IMR-90 (cell line): ENCODE data around the gene LGALS1. TPM values are rescaled to one million over a fixed set of nuclear protein-coding genes. Genes with fewer than 3 reads are reported as not detected.

Experiments
- ATAC-seq: fragments of 200-7000 bp; cut with Tn5 transposase; 2 replicates; pipeline ENCODE4 v1.9.1; 2020; ENCODE audit warnings: low read depth, mild to moderate bottlenecking, moderate library complexity
- BruUV-seq: library from RNA; stranded (reverse); fragments of 400-500 nt; replicated peaks from 2 replicates; lab custom pipeline; 2021; lab: Mats Ljungman, UMichigan
- CTCF ChIA-PET: fragments of 300-600 bp; formaldehyde crosslinking; extraction: SDS; loops from one replicate; lab custom pipeline; 2021; ENCODE audit warnings: antibody characterized with exemption; lab: Yijun Ruan, JAX
- POLR2A ChIA-PET: fragments of 300-600 bp; sonication (Branson Sonifier 250); formaldehyde crosslinking; loops from one replicate; lab custom pipeline; 2022; ENCODE audit warnings: antibody characterized with exemption; ENCODE audit not compliant: unreplicated experiment; lab: Charles Lee
- DNase-seq: peaks from one replicate; pipeline ENCODE4 v3.0.0; 2013
- H2AFZ ChIP-seq: replicated peaks from 2 replicates; pipeline ENCODE3; 2013; ENCODE audit warnings: low read length, mild to moderate bottlenecking; ENCODE audit not compliant: poor library complexity
- H2AK5ac ChIP-seq: 2 replicates; pipeline ENCODE4 v1.6.1; 2013; ENCODE audit warnings: low read depth, low read length, inconsistent platforms
- H2AK9ac ChIP-seq: replicated peaks from 2 replicates; pipeline ENCODE3; 2013; ENCODE audit warnings: mild to moderate bottlenecking, low read depth, low read length, moderate library complexity; ENCODE audit not compliant: poor library complexity
- H2BK120ac ChIP-seq: 2 replicates; pipeline ENCODE4 v1.6.1; 2013; ENCODE audit warnings: low read depth, low read length, inconsistent platforms
- H2BK15ac ChIP-seq: 3 replicates; pipeline ENCODE4 v1.6.1; 2013; ENCODE audit warnings: low read depth, low read length, inconsistent platforms
- H2BK20ac ChIP-seq: 2 replicates; pipeline ENCODE4 v1.6.1; 2013; ENCODE audit warnings: low read depth, mild to moderate bottlenecking, inconsistent platforms, low read length, moderate library complexity
- H2BK5ac ChIP-seq: 2 replicates; pipeline ENCODE4 v1.6.1; 2013; ENCODE audit warnings: mild to moderate bottlenecking, low read depth, low read length, inconsistent platforms; ENCODE audit not compliant: poor library complexity, severe bottlenecking
- H3K14ac ChIP-seq: replicated peaks from 2 replicates; pipeline ENCODE4 v1.6.1; 2013; ENCODE audit warnings: low read depth, low read length, inconsistent platforms
- H3K18ac ChIP-seq: 2 replicates; pipeline ENCODE4 v1.6.1; 2013; ENCODE audit warnings: low read depth, low read length, control low read depth
- H3K23ac ChIP-seq: 2 replicates; pipeline ENCODE4 v1.6.1; 2013; ENCODE audit warnings: low read depth, low read length, inconsistent platforms
- H3K27ac ChIP-seq: 2 replicates; pipeline ENCODE4 v1.5.1; 2013; ENCODE audit warnings: mild to moderate bottlenecking, control low read depth, low read length; ENCODE audit not compliant: insufficient read depth
- H3K27me3 ChIP-seq: 2 replicates; pipeline ENCODE4 v1.6.1; 2013; ENCODE audit warnings: low read length; ENCODE audit not compliant: control insufficient read depth, insufficient read depth
- H3K36me3 ChIP-seq: 2 replicates; pipeline ENCODE4 v1.6.1; 2013; ENCODE audit warnings: low read length, mixed read lengths; ENCODE audit not compliant: control insufficient read depth, insufficient read depth
- H3K4ac ChIP-seq: 2 replicates; pipeline ENCODE4 v1.6.1; 2013; ENCODE audit warnings: low read depth, low read length, inconsistent platforms
- H3K4me1 ChIP-seq: 2 replicates; pipeline ENCODE4 v1.6.1; 2013; ENCODE audit warnings: low read length, mixed read lengths; ENCODE audit not compliant: control insufficient read depth, insufficient read depth
- H3K4me2 ChIP-seq: 2 replicates; pipeline ENCODE4 v1.6.1; 2013; ENCODE audit warnings: low read depth, mild to moderate bottlenecking, control low read depth, low read length, moderate library complexity
- H3K4me3 ChIP-seq: 2 replicates; pipeline ENCODE4 v1.5.1; 2013; ENCODE audit warnings: low read depth, mild to moderate bottlenecking, control low read depth, low read length, moderate library complexity; ENCODE audit not compliant: insufficient read depth
- H3K56ac ChIP-seq: 2 replicates; pipeline ENCODE4 v1.6.1; 2013; ENCODE audit warnings: low read length, inconsistent platforms; ENCODE audit not compliant: insufficient read depth; ENCODE audit errors: extremely low read depth
- H3K79me1 ChIP-seq, 2 experiments: 2 replicates each; pipeline ENCODE4 v1.6.1; 2013; ENCODE audit warnings: low read length in 2 of 2, inconsistent platforms in 1 of 2, low read depth in 1 of 2
- H3K9ac ChIP-seq: 2 replicates; pipeline ENCODE4 v1.6.1; 2013; ENCODE audit warnings: low read depth, low read length, control low read depth
- H3K9me1 ChIP-seq: 2 replicates; pipeline ENCODE4 v1.6.1; 2013; ENCODE audit warnings: low read length, inconsistent platforms; ENCODE audit not compliant: insufficient read depth
- H3K9me3 ChIP-seq: 2 replicates; pipeline ENCODE4 v1.6.1; 2013; ENCODE audit warnings: low read length; ENCODE audit not compliant: control insufficient read depth, insufficient read depth
- H4K20me1 ChIP-seq: 2 replicates; pipeline ENCODE4 v1.6.1; 2013; ENCODE audit warnings: low read length, inconsistent platforms; ENCODE audit not compliant: insufficient read depth
- H4K5ac ChIP-seq: 2 replicates; pipeline ENCODE4 v1.6.1; 2013; ENCODE audit warnings: mild to moderate bottlenecking, low read depth, low read length, control low read depth
- H4K8ac ChIP-seq, 2 experiments: 2 replicates each; pipeline ENCODE4 v1.6.1; 2013; ENCODE audit warnings: low read depth in 2 of 2, low read length in 2 of 2, control low read depth in 1 of 2, inconsistent platforms in 1 of 2
- H4K91ac ChIP-seq: 2 replicates; pipeline ENCODE4 v1.6.1; 2013; ENCODE audit warnings: low read depth, low read length, inconsistent platforms; ENCODE audit not compliant: insufficient read depth
- CEBPB ChIP-seq: IDR thresholded peaks from 2 replicates; pipeline ENCODE4 v1.6.1; 2012; ENCODE audit warnings: low read depth, low read length, improper control_type of control experiment
- CHD1 ChIP-seq: IDR thresholded peaks from 2 replicates; pipeline ENCODE4 v1.6.1; 2012; ENCODE audit warnings: low read depth, low read length, improper control_type of control experiment
- FOS ChIP-seq: fragments of 150-350 bp; IDR thresholded peaks from 2 replicates; pipeline ENCODE4 v1.6.1; 2016; ENCODE audit warnings: low read depth, low read length
- MAFK ChIP-seq: IDR thresholded peaks from 2 replicates; pipeline ENCODE4 v1.6.1; 2012; ENCODE audit warnings: low read depth, low read length, improper control_type of control experiment
- MAZ ChIP-seq: IDR thresholded peaks from 2 replicates; pipeline ENCODE4 v1.6.1; 2012; ENCODE audit warnings: low read depth, mild to moderate bottlenecking, low read length, improper control_type of control experiment, moderate library complexity, borderline replicate concordance
- MXI1 ChIP-seq: IDR thresholded peaks from 2 replicates; pipeline ENCODE4 v1.6.1; 2012; ENCODE audit warnings: low read depth, mild to moderate bottlenecking, low read length, moderate library complexity, borderline replicate concordance
- NFE2L2 ChIP-seq: fragments of 150-350 bp; IDR thresholded peaks from 2 replicates; pipeline ENCODE4 v1.6.1; 2016; ENCODE audit warnings: low read depth, mild to moderate bottlenecking, low read length
- POLR2A ChIP-seq: IDR thresholded peaks from 2 replicates; pipeline ENCODE4 v1.6.1; 2012; ENCODE audit warnings: mild to moderate bottlenecking, low read depth, low read length
- RAD21 ChIP-seq: IDR thresholded peaks from 2 replicates; pipeline ENCODE4 v1.6.1; 2012; ENCODE audit warnings: low read length, improper control_type of control experiment
- RCOR1 ChIP-seq: IDR thresholded peaks from 2 replicates; pipeline ENCODE4 v1.6.1; 2012; ENCODE audit warnings: mild to moderate bottlenecking, low read length, improper control_type of control experiment; ENCODE audit not compliant: insufficient replicate concordance
- RFX5 ChIP-seq: IDR thresholded peaks from 2 replicates; pipeline ENCODE4 v1.8.0; 2012; ENCODE audit warnings: low read depth, mild to moderate bottlenecking, low read length, moderate library complexity
- SMC3 ChIP-seq: fragments of 150-350 bp; IDR thresholded peaks from 2 replicates; pipeline ENCODE4 v1.6.1; 2016; ENCODE audit warnings: low read depth, mild to moderate bottlenecking, antibody characterized with exemption, low read length, moderate library complexity
- WGBS, 2 experiments: methylation state at CpG; one replicate each; pipeline versions ENCODE4 v1.1.5 to v1.1.7; 2013; ENCODE audit warnings: missing lambda C conversion rate in 2 of 2; ENCODE audit not compliant: insufficient read length in 1 of 2; ENCODE audit errors: extremely low coverage in 2 of 2; 5-methylcytosine and 5-hydroxymethylcytosine counted together
- dilution Hi-C: fragments of 300-500 bp; cut with HindIII; formaldehyde crosslinking; loops from one replicate; pipeline ENCODE4 v1.14.3; 2018; ENCODE audit warnings: low sequenced_read_pairs; ENCODE audit not compliant: unreplicated experiment
- in situ Hi-C: fragments of 300-500 bp; cut with MboI; formaldehyde crosslinking; loops from 3 replicates; pipeline ENCODE4 v1.14.3; 2019; ENCODE audit warnings: low sequenced_read_pairs, inconsistent platforms, mixed read lengths
- intact Hi-C: fragments of 100-400 bp; cut with micrococcal nuclease; formaldehyde crosslinking; loops from 2 replicates; pipeline ENCODE4 v1.10.0; 2022
- polyA plus RNA-seq, 3 experiments: library from polyadenylated mRNA; depleted of rRNA; stranded (reverse); fragments of >200 nt; gene quantifications; 2 replicates each; pipeline ENCODE4 v1.2.3, GENCODE V29; 2012; ENCODE audit warnings: low replicate concordance in 1 of 3
- total RNA-seq: library from RNA; depleted of rRNA; stranded (reverse); fragments of >200 nt; gene quantifications from 2 replicates; pipeline ENCODE4 v1.2.3, GENCODE V29; 2012
- TF ChIP-seq, protein P1 (sequence below): fragments of 150-350 bp; IDR thresholded peaks from 2 replicates; pipeline ENCODE4 v1.6.1; 2016; ENCODE audit warnings: low read depth, mild to moderate bottlenecking, low read length, moderate library complexity, borderline replicate concordance
- TF ChIP-seq, protein P2 (sequence below): fragments of 150-350 bp; IDR thresholded peaks from 2 replicates; pipeline ENCODE4 v1.6.1; 2017; ENCODE audit warnings: mild to moderate bottlenecking, antibody characterized with exemption, low read length, low read depth
- TF ChIP-seq, protein P3 (sequence below): conservative IDR thresholded peaks from 2 replicates; pipeline ENCODE4 v1.5.1; 2012; ENCODE audit warnings: mild to moderate bottlenecking, low read depth, low read length, improper control_type of control experiment

Gene LGALS1
- total and polyA plus RNA-seq, 2 of the 4 experiments (the other 2 are of a cell fraction): 11,896 to 15,383 TPM

DNA sequence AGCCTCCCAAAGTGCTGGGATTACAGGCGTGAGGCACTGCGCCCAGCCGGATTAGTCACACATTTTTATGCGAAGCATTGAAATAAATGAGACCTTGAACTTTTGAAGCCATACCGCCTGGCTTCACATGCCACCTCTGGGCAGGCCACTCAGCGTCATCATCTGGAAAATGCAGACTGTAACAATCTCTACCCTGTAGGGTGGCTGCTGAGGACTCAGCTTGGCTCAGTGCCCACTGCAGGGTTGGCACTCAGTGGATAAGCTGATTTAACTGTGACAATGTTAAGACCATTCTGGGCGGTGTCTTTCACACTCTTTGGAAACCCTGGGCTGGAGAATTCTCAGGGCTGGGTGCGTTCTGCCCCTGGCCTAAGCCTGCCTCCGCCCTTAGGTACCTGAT is 27.5 kb upstream of the LGALS1 start:
- Histone ChIP-seq H2BK5ac (no peak overlapping the region), H3K18ac (no peak overlapping the region), H3K27me3 (no peaks in the 10 kb centered on the region), H3K9me1 (no peaks in the 10 kb centered on the region), H4K91ac (no peak overlapping the region), H3K9ac (no peak overlapping the region), H3K4me1 (peaks cover 4% of the 10 kb centered on the region), H2AK9ac (no peak overlapping the region), H2BK15ac (no peak overlapping the region), H4K20me1 (peaks cover 9% of the 10 kb centered on the region), H3K4me2 (no peak overlapping the region), H4K8ac (no peak overlapping the region), H3K9me3 (no peaks in the 10 kb centered on the region), H3K36me3 (peaks cover 66% of the 10 kb centered on the region), H3K23ac (no peak overlapping the region), H2AK5ac (no peak overlapping the region), H3K56ac (no peak overlapping the region), H2BK120ac (no peak overlapping the region), H2AFZ (no peak overlapping the region), H3K79me1 (peaks cover 0 to 13% of the 10 kb centered on the region in 2 experiments; a peak in 2 of 4 replicates), H4K5ac (no peak overlapping the region), H3K4ac (no peak overlapping the region), H3K27ac (no peak overlapping the region), H3K14ac (no peak overlapping the region), H2BK20ac (no peak overlapping the region), H3K4me3 (no peak overlapping the region)
- dilution Hi-C loops: no loop called here
- TF ChIP-seq MAFK (no peak), CEBPB (no peak), RFX5 (no peak), NFE2L2 (no peak), FOS (no peak), MXI1 (no peak), RCOR1 (no peak), RAD21 (no peak), MAZ (no peak), SMC3 (no peak), POLR2A (no peak), CHD1 (no peak)
- TF ChIP-seq, protein P1, sequence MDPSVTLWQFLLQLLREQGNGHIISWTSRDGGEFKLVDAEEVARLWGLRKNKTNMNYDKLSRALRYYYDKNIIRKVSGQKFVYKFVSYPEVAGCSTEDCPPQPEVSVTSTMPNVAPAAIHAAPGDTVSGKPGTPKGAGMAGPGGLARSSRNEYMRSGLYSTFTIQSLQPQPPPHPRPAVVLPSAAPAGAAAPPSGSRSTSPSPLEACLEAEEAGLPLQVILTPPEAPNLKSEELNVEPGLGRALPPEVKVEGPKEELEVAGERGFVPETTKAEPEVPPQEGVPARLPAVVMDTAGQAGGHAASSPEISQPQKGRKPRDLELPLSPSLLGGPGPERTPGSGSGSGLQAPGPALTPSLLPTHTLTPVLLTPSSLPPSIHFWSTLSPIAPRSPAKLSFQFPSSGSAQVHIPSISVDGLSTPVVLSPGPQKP: no peak
- TF ChIP-seq, protein P2, sequence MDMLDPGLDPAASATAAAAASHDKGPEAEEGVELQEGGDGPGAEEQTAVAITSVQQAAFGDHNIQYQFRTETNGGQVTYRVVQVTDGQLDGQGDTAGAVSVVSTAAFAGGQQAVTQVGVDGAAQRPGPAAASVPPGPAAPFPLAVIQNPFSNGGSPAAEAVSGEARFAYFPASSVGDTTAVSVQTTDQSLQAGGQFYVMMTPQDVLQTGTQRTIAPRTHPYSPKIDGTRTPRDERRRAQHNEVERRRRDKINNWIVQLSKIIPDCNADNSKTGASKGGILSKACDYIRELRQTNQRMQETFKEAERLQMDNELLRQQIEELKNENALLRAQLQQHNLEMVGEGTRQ: no peak
- TF ChIP-seq, protein P3, sequence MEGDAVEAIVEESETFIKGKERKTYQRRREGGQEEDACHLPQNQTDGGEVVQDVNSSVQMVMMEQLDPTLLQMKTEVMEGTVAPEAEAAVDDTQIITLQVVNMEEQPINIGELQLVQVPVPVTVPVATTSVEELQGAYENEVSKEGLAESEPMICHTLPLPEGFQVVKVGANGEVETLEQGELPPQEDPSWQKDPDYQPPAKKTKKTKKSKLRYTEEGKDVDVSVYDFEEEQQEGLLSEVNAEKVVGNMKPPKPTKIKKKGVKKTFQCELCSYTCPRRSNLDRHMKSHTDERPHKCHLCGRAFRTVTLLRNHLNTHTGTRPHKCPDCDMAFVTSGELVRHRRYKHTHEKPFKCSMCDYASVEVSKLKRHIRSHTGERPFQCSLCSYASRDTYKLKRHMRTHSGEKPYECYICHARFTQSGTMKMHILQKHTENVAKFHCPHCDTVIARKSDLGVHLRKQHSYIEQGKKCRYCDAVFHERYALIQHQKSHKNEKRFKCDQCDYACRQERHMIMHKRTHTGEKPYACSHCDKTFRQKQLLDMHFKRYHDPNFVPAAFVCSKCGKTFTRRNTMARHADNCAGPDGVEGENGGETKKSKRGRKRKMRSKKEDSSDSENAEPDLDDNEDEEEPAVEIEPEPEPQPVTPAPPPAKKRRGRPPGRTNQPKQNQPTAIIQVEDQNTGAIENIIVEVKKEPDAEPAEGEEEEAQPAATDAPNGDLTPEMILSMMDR: no peak
- in situ Hi-C loops: loop anchor here (5.0 kb wide), 1 partner anchor 34 kb away; no protein-coding TSS in a partner anchor
- intact Hi-C loops: no loop called here
- BruUV-seq: no TSS peak
- 100% methylated on average over 1 of the region's 9 CpGs; no CpG with 5 or more reads in 1 of the 2 experiments for WGBS, 2 experiments
- ChIA-PET POLR2A (interaction anchor here (0.5 kb wide), 1 partner anchor 13 kb away, joined by 12 read pairs; no protein-coding TSS in a partner anchor), CTCF (interaction anchor here (0.7 kb wide), 1 partner anchor 40 kb away, joined by 3 read pairs; the partner anchor contains the start of gene GGA1)
- ATAC-seq: no peak
- DNase-seq: no peak
